ENCODE results near the gene TAOK1. TPM values are rescaled to one million over a fixed set of nuclear protein-coding genes. Genes with fewer than 3 reads are reported as not detected.

The TAOK1 gene
- total RNA-seq, 1 experiment from 2014 or later, result 87.1 TPM

- no peak for TF ChIP-seq ATF6 (CRISPR knock-in tag; IDR thresholded peaks at IDR 0.05)
Measured at GRCh38 chr17:29581583-29582253, 191.6 kb downstream of the TAOK1 start (continued).

DNA sequence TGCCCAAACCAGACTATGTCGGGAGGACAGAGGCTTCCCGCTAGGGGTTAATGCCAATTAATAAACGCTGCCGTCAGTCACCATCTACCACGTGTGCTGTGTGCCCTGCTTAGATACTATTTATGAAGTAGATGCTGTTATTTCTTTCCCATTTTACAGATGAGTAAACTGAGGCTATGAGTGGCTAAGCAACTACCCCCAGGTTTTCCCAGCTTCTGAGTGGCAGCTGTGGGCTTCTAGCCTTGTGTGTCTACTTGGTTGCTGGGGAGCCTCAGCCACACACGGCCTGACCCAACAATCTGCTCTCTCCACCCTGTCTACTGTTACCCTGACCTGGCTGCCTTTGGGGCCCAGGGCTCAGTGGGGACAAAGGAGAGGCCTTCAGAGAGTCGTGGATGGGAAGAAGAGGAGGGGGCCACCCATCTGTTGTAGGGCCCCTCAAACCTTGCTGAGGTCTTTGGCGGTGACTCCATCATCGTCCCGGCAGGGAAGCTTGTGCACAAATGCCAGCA, 192.1 kb downstream of the TAOK1 start:
- Mint-ChIP-seq H3K36me3 (peaks cover 34% of the 10 kb centered on the region), H3K27me3 (ENCODE audit: low read depth) (no peaks in the 10 kb centered on the region), H3K27ac (no peak overlapping the region), H3K9me3 (no peaks in the 10 kb centered on the region), H3K4me3 (no peak overlapping the region), H3K4me1 (peaks cover 28% of the 10 kb centered on the region)
- CTCF ChIA-PET, result interaction anchor here (0.6 to 4.5 kb wide), 8 partner anchors 10 to 212 kb away, joined by 3 to 72 read pairs (median 12); partner anchors contain the start of gene ANKRD13B
- POLR2A ChIA-PET, result interaction anchor here (2.0 kb wide), 1 partner anchor 9 kb away, joined by 12 read pairs; no protein-coding TSS in a partner anchor
- ATAC-seq (no peak), DNase-seq (ENCODE audit: low spot score) (no peak)
- no peak for TF ChIP-seq SMAD3 (CRISPR knock-in tag; IDR thresholded peaks at IDR 0.05; ENCODE audit: borderline replicate concordance)
- TF ChIP-seq TEAD4 (CRISPR knock-in tag; IDR thresholded peaks at IDR 0.05), result no peak
- TF ChIP-seq AR (CRISPR knock-in tag; IDR thresholded peaks at IDR 0.05), result no peak
- TF ChIP-seq ZNF425 (CRISPR knock-in tag; conservative IDR thresholded peaks at IDR 0.05), result no peak
- no peak for TF ChIP-seq CBFB (CRISPR knock-in tag; IDR thresholded peaks at IDR 0.05; ENCODE audit: low read depth)
- no peak for TF ChIP-seq STAT6 (CRISPR knock-in tag; conservative IDR thresholded peaks at IDR 0.05; ENCODE audit: low read depth)
- no peak for TF ChIP-seq ETV6 (CRISPR knock-in tag; IDR thresholded peaks at IDR 0.05)
- no peak for TF ChIP-seq ATF3 (CRISPR knock-in tag; conservative IDR thresholded peaks at IDR 0.05)
- TF ChIP-seq, protein P1, sequence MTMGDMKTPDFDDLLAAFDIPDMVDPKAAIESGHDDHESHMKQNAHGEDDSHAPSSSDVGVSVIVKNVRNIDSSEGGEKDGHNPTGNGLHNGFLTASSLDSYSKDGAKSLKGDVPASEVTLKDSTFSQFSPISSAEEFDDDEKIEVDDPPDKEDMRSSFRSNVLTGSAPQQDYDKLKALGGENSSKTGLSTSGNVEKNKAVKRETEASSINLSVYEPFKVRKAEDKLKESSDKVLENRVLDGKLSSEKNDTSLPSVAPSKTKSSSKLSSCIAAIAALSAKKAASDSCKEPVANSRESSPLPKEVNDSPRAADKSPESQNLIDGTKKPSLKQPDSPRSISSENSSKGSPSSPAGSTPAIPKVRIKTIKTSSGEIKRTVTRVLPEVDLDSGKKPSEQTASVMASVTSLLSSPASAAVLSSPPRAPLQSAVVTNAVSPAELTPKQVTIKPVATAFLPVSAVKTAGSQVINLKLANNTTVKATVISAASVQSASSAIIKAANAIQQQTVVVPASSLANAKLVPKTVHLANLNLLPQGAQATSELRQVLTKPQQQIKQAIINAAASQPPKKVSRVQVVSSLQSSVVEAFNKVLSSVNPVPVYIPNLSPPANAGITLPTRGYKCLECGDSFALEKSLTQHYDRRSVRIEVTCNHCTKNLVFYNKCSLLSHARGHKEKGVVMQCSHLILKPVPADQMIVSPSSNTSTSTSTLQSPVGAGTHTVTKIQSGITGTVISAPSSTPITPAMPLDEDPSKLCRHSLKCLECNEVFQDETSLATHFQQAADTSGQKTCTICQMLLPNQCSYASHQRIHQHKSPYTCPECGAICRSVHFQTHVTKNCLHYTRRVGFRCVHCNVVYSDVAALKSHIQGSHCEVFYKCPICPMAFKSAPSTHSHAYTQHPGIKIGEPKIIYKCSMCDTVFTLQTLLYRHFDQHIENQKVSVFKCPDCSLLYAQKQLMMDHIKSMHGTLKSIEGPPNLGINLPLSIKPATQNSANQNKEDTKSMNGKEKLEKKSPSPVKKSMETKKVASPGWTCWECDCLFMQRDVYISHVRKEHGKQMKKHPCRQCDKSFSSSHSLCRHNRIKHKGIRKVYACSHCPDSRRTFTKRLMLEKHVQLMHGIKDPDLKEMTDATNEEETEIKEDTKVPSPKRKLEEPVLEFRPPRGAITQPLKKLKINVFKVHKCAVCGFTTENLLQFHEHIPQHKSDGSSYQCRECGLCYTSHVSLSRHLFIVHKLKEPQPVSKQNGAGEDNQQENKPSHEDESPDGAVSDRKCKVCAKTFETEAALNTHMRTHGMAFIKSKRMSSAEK (CRISPR knock-in tag; IDR thresholded peaks at IDR 0.05; ENCODE audit: borderline replicate concordance), result no peak
- TF ChIP-seq GTF2I (CRISPR knock-in tag; conservative IDR thresholded peaks at IDR 0.05), result no peak
- TF ChIP-seq, protein P2, sequence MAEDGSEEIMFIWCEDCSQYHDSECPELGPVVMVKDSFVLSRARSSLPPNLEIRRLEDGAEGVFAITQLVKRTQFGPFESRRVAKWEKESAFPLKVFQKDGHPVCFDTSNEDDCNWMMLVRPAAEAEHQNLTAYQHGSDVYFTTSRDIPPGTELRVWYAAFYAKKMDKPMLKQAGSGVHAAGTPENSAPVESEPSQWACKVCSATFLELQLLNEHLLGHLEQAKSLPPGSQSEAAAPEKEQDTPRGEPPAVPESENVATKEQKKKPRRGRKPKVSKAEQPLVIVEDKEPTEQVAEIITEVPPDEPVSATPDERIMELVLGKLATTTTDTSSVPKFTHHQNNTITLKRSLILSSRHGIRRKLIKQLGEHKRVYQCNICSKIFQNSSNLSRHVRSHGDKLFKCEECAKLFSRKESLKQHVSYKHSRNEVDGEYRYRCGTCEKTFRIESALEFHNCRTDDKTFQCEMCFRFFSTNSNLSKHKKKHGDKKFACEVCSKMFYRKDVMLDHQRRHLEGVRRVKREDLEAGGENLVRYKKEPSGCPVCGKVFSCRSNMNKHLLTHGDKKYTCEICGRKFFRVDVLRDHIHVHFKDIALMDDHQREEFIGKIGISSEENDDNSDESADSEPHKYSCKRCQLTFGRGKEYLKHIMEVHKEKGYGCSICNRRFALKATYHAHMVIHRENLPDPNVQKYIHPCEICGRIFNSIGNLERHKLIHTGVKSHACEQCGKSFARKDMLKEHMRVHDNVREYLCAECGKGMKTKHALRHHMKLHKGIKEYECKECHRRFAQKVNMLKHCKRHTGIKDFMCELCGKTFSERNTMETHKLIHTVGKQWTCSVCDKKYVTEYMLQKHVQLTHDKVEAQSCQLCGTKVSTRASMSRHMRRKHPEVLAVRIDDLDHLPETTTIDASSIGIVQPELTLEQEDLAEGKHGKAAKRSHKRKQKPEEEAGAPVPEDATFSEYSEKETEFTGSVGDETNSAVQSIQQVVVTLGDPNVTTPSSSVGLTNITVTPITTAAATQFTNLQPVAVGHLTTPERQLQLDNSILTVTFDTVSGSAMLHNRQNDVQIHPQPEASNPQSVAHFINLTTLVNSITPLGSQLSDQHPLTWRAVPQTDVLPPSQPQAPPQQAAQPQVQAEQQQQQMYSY (CRISPR knock-in tag; IDR thresholded peaks at IDR 0.05), result no peak
- no peak for TF ChIP-seq NFE2L1 (CRISPR knock-in tag; IDR thresholded peaks at IDR 0.05)
- TF ChIP-seq ZNF263 (CRISPR knock-in tag; IDR thresholded peaks at IDR 0.05; ENCODE audit: low read depth), result no peak
- TF ChIP-seq ZNF121 (CRISPR knock-in tag; IDR thresholded peaks at IDR 0.05), result no peak
